ENCODE results near the gene HMX2.

GRCh38 chr10:123170961-123171360 lies 23.0 kb downstream of the HMX2 start:
- TF ChIP-seq ZBTB7B (CRISPR knock-in tag; IDR thresholded peaks at IDR 0.05) (no peak), EZH2 (conservative IDR thresholded peaks at IDR 0.05; ENCODE audit: low read depth, low read length) (no peak), ZXDC (CRISPR knock-in tag; IDR thresholded peaks at IDR 0.05) (no peak), HINFP (CRISPR knock-in tag; IDR thresholded peaks at IDR 0.05; ENCODE audit: low read depth) (no peak), CERS6 (CRISPR knock-in tag; IDR thresholded peaks at IDR 0.05) (no peak), FOSL2 (CRISPR knock-in tag; IDR thresholded peaks at IDR 0.05) (no peak), GTF2F1 (IDR thresholded peaks at IDR 0.05; ENCODE audit: low read length) (no peak), HHEX (CRISPR knock-in tag; IDR thresholded peaks at IDR 0.05) (no peak), CTCF (CRISPR knock-in tag; IDR thresholded peaks at IDR 0.05) (no peak)

Data from HepG2 (cell line).